ENCODE measurements around the gene STX1A.

The STX1A gene

DNA sequence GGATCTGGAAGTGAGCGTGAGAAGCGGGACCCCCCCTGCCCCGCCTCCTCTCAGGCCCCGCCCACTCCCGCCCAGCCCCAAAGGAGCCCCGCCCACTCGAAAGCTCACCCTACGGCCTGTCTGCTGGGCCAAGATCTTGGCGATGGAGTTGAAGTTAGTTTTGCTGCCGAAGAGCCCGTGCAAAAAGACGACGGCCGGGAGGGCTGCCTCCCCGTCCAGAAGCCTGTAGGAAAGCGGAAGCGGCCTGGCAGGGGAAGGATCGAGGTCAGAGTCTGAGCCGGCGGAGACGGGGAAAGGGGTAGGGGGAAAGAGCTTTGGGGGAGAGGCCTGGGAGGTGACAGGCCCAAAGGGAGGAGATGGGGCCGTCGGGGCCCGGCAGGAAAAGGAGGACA lies 18.7 kb upstream of the STX1A start (continued):
- TF ChIP-seq, protein P1, sequence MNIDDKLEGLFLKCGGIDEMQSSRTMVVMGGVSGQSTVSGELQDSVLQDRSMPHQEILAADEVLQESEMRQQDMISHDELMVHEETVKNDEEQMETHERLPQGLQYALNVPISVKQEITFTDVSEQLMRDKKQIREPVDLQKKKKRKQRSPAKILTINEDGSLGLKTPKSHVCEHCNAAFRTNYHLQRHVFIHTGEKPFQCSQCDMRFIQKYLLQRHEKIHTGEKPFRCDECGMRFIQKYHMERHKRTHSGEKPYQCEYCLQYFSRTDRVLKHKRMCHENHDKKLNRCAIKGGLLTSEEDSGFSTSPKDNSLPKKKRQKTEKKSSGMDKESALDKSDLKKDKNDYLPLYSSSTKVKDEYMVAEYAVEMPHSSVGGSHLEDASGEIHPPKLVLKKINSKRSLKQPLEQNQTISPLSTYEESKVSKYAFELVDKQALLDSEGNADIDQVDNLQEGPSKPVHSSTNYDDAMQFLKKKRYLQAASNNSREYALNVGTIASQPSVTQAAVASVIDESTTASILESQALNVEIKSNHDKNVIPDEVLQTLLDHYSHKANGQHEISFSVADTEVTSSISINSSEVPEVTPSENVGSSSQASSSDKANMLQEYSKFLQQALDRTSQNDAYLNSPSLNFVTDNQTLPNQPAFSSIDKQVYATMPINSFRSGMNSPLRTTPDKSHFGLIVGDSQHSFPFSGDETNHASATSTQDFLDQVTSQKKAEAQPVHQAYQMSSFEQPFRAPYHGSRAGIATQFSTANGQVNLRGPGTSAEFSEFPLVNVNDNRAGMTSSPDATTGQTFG (tag by site-specific recombination; IDR thresholded peaks at IDR 0.05; ENCODE audit: borderline replicate concordance): no peak
- TF ChIP-seq EGR2 (tag by site-specific recombination; IDR thresholded peaks at IDR 0.05; ENCODE audit: low read depth) (no peak), FEZF1 (tag by site-specific recombination; IDR thresholded peaks at IDR 0.05) (no peak), TRIM28 (IDR thresholded peaks at IDR 0.05; ENCODE audit: borderline replicate concordance, low read length) (no peak), BCL11B (tag by site-specific recombination; IDR thresholded peaks at IDR 0.05; ENCODE audit: low read depth) (no peak), ZXDB (tag by site-specific recombination; IDR thresholded peaks at IDR 0.05) (peak; percentile 56), ZNF571 (tag by site-specific recombination; IDR thresholded peaks at IDR 0.05) (no peak), ZNF292 (tag by site-specific recombination; IDR thresholded peaks at IDR 0.05; ENCODE audit: borderline replicate concordance, low read depth) (no peak), ZNF658 (tag by site-specific recombination; IDR thresholded peaks at IDR 0.05) (no peak), TCF7L2 (IDR thresholded peaks at IDR 0.05; ENCODE audit: borderline replicate concordance, low read depth, low read length) (no peak), ZNF133 (tag by site-specific recombination; IDR thresholded peaks at IDR 0.05) (no peak), RBAK (tag by site-specific recombination; IDR thresholded peaks at IDR 0.05) (no peak), ZNF785 (tag by site-specific recombination; IDR thresholded peaks at IDR 0.05) (no peak), ZBTB21 (tag by site-specific recombination; IDR thresholded peaks at IDR 0.05) (no peak), REPIN1 (tag by site-specific recombination; IDR thresholded peaks at IDR 0.05; ENCODE audit: low read depth) (no peak), ZNF768 (tag by site-specific recombination; IDR thresholded peaks at IDR 0.05) (no peak), IKZF3 (tag by site-specific recombination; IDR thresholded peaks at IDR 0.05) (no peak), ZNF548 (tag by site-specific recombination; IDR thresholded peaks at IDR 0.05) (no peak), ZNF510 (tag by site-specific recombination; IDR thresholded peaks at IDR 0.05; ENCODE audit: insufficient replicate concordance) (no peak), ZNF701 (tag by site-specific recombination; IDR thresholded peaks at IDR 0.05) (no peak), ZNF600 (tag by site-specific recombination; IDR thresholded peaks at IDR 0.05) (peak; percentile 40; the same call in 1 of the 2 replicates), ZNF350 (tag by site-specific recombination; IDR thresholded peaks at IDR 0.05) (no peak), KLF9 (tag by site-specific recombination; IDR thresholded peaks at IDR 0.05; ENCODE audit: low read depth) (peak; percentile 62; the same call in 1 of the 2 replicates), ZNF747 (tag by site-specific recombination; IDR thresholded peaks at IDR 0.05) (no peak), SALL2 (tag by site-specific recombination; IDR thresholded peaks at IDR 0.05; ENCODE audit: borderline replicate concordance) (no peak), WT1 (tag by site-specific recombination; IDR thresholded peaks at IDR 0.05) (peak; percentile 44; the same call in 1 of the 2 replicates), ZEB2 (tag by site-specific recombination; IDR thresholded peaks at IDR 0.05) (no peak), SP2 (tag by site-specific recombination; IDR thresholded peaks at IDR 0.05) (peak; percentile 34), ZNF239 (tag by site-specific recombination; IDR thresholded peaks at IDR 0.05) (no peak)
- TF ChIP-seq, protein P2, sequence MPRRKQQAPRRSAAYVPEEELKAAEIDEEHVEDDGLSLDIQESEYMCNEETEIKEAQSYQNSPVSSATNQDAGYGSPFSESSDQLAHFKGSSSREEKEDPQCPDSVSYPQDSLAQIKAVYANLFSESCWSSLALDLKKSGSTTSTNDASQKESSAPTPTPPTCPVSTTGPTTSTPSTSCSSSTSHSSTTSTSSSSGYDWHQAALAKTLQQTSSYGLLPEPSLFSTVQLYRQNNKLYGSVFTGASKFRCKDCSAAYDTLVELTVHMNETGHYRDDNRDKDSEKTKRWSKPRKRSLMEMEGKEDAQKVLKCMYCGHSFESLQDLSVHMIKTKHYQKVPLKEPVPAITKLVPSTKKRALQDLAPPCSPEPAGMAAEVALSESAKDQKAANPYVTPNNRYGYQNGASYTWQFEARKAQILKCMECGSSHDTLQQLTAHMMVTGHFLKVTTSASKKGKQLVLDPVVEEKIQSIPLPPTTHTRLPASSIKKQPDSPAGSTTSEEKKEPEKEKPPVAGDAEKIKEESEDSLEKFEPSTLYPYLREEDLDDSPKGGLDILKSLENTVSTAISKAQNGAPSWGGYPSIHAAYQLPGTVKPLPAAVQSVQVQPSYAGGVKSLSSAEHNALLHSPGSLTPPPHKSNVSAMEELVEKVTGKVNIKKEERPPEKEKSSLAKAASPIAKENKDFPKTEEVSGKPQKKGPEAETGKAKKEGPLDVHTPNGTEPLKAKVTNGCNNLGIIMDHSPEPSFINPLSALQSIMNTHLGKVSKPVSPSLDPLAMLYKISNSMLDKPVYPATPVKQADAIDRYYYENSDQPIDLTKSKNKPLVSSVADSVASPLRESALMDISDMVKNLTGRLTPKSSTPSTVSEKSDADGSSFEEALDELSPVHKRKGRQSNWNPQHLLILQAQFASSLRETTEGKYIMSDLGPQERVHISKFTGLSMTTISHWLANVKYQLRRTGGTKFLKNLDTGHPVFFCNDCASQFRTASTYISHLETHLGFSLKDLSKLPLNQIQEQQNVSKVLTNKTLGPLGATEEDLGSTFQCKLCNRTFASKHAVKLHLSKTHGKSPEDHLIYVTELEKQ (tag by site-specific recombination; IDR thresholded peaks at IDR 0.05; ENCODE audit: borderline replicate concordance): no peak
- TF ChIP-seq, protein P3, sequence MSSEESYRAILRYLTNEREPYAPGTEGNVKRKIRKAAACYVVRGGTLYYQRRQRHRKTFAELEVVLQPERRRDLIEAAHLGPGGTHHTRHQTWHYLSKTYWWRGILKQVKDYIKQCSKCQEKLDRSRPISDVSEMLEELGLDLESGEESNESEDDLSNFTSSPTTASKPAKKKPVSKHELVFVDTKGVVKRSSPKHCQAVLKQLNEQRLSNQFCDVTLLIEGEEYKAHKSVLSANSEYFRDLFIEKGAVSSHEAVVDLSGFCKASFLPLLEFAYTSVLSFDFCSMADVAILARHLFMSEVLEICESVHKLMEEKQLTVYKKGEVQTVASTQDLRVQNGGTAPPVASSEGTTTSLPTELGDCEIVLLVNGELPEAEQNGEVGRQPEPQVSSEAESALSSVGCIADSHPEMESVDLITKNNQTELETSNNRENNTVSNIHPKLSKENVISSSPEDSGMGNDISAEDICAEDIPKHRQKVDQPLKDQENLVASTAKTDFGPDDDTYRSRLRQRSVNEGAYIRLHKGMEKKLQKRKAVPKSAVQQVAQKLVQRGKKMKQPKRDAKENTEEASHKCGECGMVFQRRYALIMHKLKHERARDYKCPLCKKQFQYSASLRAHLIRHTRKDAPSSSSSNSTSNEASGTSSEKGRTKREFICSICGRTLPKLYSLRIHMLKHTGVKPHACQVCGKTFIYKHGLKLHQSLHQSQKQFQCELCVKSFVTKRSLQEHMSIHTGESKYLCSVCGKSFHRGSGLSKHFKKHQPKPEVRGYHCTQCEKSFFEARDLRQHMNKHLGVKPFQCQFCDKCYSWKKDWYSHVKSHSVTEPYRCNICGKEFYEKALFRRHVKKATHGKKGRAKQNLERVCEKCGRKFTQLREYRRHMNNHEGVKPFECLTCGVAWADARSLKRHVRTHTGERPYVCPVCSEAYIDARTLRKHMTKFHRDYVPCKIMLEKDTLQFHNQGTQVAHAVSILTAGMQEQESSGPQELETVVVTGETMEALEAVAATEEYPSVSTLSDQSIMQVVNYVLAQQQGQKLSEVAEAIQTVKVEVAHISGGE (tag by site-specific recombination; conservative IDR thresholded peaks at IDR 0.05; ENCODE audit: low read depth): peak; percentile 11; the same call in 1 of the 2 replicates
- TF ChIP-seq, protein P4, sequence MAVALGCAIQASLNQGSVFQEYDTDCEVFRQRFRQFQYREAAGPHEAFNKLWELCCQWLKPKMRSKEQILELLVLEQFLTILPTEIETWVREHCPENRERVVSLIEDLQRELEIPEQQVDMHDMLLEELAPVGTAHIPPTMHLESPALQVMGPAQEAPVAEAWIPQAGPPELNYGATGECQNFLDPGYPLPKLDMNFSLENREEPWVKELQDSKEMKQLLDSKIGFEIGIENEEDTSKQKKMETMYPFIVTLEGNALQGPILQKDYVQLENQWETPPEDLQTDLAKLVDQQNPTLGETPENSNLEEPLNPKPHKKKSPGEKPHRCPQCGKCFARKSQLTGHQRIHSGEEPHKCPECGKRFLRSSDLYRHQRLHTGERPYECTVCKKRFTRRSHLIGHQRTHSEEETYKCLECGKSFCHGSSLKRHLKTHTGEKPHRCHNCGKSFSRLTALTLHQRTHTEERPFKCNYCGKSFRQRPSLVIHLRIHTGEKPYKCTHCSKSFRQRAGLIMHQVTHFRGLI (tag by site-specific recombination; IDR thresholded peaks at IDR 0.05): 0 out of 2 replicates have a peak, but pooled peaks have one; percentile 43

All from HEK293 (cell line).